Anterior cingulate cortex (tissue), 58 donors: ENCODE data around the gene ATP9B.
"Not testable (repeated sequence)": the region's sequence is repeated elsewhere in the genome, so short reads cannot be mapped to it uniquely, and the experiment has no call there.

Source experiments
- DNase-seq, 58 donors: peaks; one replicate each; lab custom pipeline; 2025; lab: John Stamatoyannopoulos, UW

The ATP9B gene

GRCh38 chr18:79321625-79322405 lies 252.6 kb downstream of the ATP9B start:
- DNase-seq, result no peak

GRCh38 chr18:79322441-79322840 lies 253.2 kb downstream of the ATP9B start:
- no peak for DNase-seq

- peak in 5 of 58 donors; percentile 10 to 51 (median 30) for DNase-seq
These were observed 254.3 kb downstream of the ATP9B start for GRCh38 chr18:79323471-79323870.

- no peak for DNase-seq
These were observed 257.4 kb downstream of the ATP9B start for GRCh38 chr18:79326413-79327198.

GRCh38 chr18:79327199-79327721 lies 258.1 kb downstream of the ATP9B start:
- no peak for DNase-seq

GRCh38 chr18:79327915-79328314 lies 258.7 kb downstream of the ATP9B start:
- DNase-seq, result not testable (repeated sequence)

- no peak for DNase-seq
These were observed 259.7 kb downstream of the ATP9B start for GRCh38 chr18:79328887-79329286.

GRCh38 chr18:79329786-79330185 lies 260.6 kb downstream of the ATP9B start:
- no peak for DNase-seq

GRCh38 chr18:79332646-79333045 lies 263.5 kb downstream of the ATP9B start:
- no peak for DNase-seq

- no peak for DNase-seq
These were observed 263.9 kb downstream of the ATP9B start for GRCh38 chr18:79333046-79333445.

- no peak for DNase-seq
These were observed 265.5 kb downstream of the ATP9B start for GRCh38 chr18:79334496-79335233.

- no peak for DNase-seq
These were observed 266.7 kb downstream of the ATP9B start for GRCh38 chr18:79335833-79336360.

- DNase-seq, result no peak
These were observed 267.5 kb downstream of the ATP9B start for GRCh38 chr18:79336556-79337142.

- DNase-seq, result no peak
These were observed 268.0 kb downstream of the ATP9B start for GRCh38 chr18:79337184-79337583.

- no peak for DNase-seq
These were observed 268.4 kb downstream of the ATP9B start for GRCh38 chr18:79337620-79338019.

- DNase-seq, result no peak
These were observed 270.1 kb downstream of the ATP9B start for GRCh38 chr18:79339094-79339908.

GRCh38 chr18:79343567-79344207 lies 274.5 kb downstream of the ATP9B start:
- DNase-seq, result no peak

- DNase-seq, result no peak
These were observed 275.0 kb downstream of the ATP9B start for GRCh38 chr18:79344208-79344581.

- peak in 1 of 58 donors; percentile 53 for DNase-seq
These were observed 276.2 kb downstream of the ATP9B start for GRCh38 chr18:79345366-79345765.
